SK-N-SH treated with all-trans-retinoic acid at 6 μM for 48 hours (cell line): ENCODE measurements around the gene ERI3.

Source experiments
- POU6F1 ChIP-seq: fragments of 250-450 bp; sonication (Bioruptor Pico); IDR thresholded peaks from 2 replicates; pipeline ENCODE4 v1.8.0; 2021; ENCODE audit warnings: low read depth, mild to moderate bottlenecking, moderate library complexity, borderline replicate concordance
- ZFP30 ChIP-seq: fragments of 450-650 bp; formaldehyde crosslinking; IDR thresholded peaks from 2 replicates; pipeline ENCODE4 v1.5.0; 2022; ENCODE audit warnings: mild to moderate bottlenecking, moderate library complexity
- ZNF70 ChIP-seq: fragments of 450-650 bp; formaldehyde crosslinking; IDR thresholded peaks from 2 replicates; pipeline ENCODE4 v1.5.0; 2020; ENCODE audit warnings: mild to moderate bottlenecking, moderate library complexity

ERI3 gene

GRCh38 chr1:44174630-44175029 is 180.4 kb downstream of the ERI3 start (continued):
- TF ChIP-seq ZFP30 (no peak), POU6F1 (CRISPR knock-in tag) (no peak), ZNF70 (CRISPR knock-in tag) (no peak)
